Adipocyte (in vitro differentiated cells): Measurements from ENCODE around the gene PHACTR3.

Source experiments
- DNase-seq: peaks from one replicate; pipeline ENCODE4 v3.0.0-alpha.2; 2015; ENCODE audit warnings: low read depth
- H3K27me3 ChIP-seq: replicated peaks from 2 replicates; pipeline ENCODE4 v1.7.0; 2013; ENCODE audit warnings: mild to moderate bottlenecking, low read length, moderate library complexity; ENCODE audit not compliant: control insufficient read depth, insufficient read depth
- H3K36me3 ChIP-seq: 2 replicates; pipeline ENCODE4 v1.7.0; 2013; ENCODE audit warnings: low read length, mild to moderate bottlenecking, moderate library complexity; ENCODE audit not compliant: control insufficient read depth, insufficient read depth, severe bottlenecking
- H3K4me1 ChIP-seq: 2 replicates; pipeline ENCODE4 v1.7.0; 2013; ENCODE audit warnings: mild to moderate bottlenecking, low read length, moderate library complexity; ENCODE audit not compliant: control insufficient read depth, insufficient read depth
- H3K4me3 ChIP-seq: 2 replicates; pipeline ENCODE4 v1.7.0; 2013; ENCODE audit warnings: mild to moderate bottlenecking, low read length, moderate library complexity
- H3K9ac ChIP-seq: 2 replicates; pipeline ENCODE4 v1.7.0; 2013; ENCODE audit warnings: mild to moderate bottlenecking, low read length, moderate library complexity
- H3K9me3 ChIP-seq: 2 replicates; pipeline ENCODE4 v1.7.0; 2013; ENCODE audit warnings: mild to moderate bottlenecking, low read length, moderate library complexity; ENCODE audit not compliant: control insufficient read depth

The PHACTR3 gene

GRCh38 chr20:59819496-59820203, 215.3 kb downstream of the PHACTR3 start:
- peaks cover 32% of the 10 kb centered on the region for H3K27me3 ChIP-seq
- H3K4me3 ChIP-seq, result no peak overlapping the region
- H3K9me3 ChIP-seq, result no peaks in the 10 kb centered on the region
- DNase-seq, result no peak
- H3K36me3 ChIP-seq, result no peaks in the 10 kb centered on the region
- H3K9ac ChIP-seq, result no peak overlapping the region
- no peaks in the 10 kb centered on the region for H3K4me1 ChIP-seq

- no peak for DNase-seq
- Histone ChIP-seq H3K9me3 (no peaks in the 10 kb centered on the region), H3K4me3 (no peak overlapping the region), H3K4me1 (no peaks in the 10 kb centered on the region), H3K9ac (no peak overlapping the region), H3K36me3 (no peaks in the 10 kb centered on the region), H3K27me3 (peaks cover 26% of the 10 kb centered on the region)
Observed at GRCh38 chr20:59820204-59821041, 216.1 kb downstream of the PHACTR3 start.

GRCh38 chr20:59821201-59821600, 216.9 kb downstream of the PHACTR3 start:
- Histone ChIP-seq H3K9me3 (no peaks in the 10 kb centered on the region), H3K4me3 (no peak overlapping the region), H3K27me3 (peaks cover 26% of the 10 kb centered on the region), H3K9ac (no peak overlapping the region), H3K4me1 (no peaks in the 10 kb centered on the region), H3K36me3 (no peaks in the 10 kb centered on the region)
- no peak for DNase-seq

- H3K27me3 ChIP-seq, result peaks cover 30% of the 10 kb centered on the region
- no peak overlapping the region for H3K9ac ChIP-seq
- no peak overlapping the region for H3K4me3 ChIP-seq
- no peak for DNase-seq
- H3K4me1 ChIP-seq, result no peaks in the 10 kb centered on the region
- H3K9me3 ChIP-seq, result no peaks in the 10 kb centered on the region
- H3K36me3 ChIP-seq, result no peaks in the 10 kb centered on the region
Observed at GRCh38 chr20:59821788-59822187, 217.4 kb downstream of the PHACTR3 start.

GRCh38 chr20:59822291-59823029, 218.1 kb downstream of the PHACTR3 start:
- H3K9ac ChIP-seq, result no peak overlapping the region
- peaks cover 34% of the 10 kb centered on the region for H3K27me3 ChIP-seq
- H3K4me1 ChIP-seq, result no peaks in the 10 kb centered on the region
- no peak overlapping the region for H3K4me3 ChIP-seq
- no peaks in the 10 kb centered on the region for H3K9me3 ChIP-seq
- no peak for DNase-seq
- no peaks in the 10 kb centered on the region for H3K36me3 ChIP-seq

GRCh38 chr20:59823030-59823423, 218.7 kb downstream of the PHACTR3 start:
- Histone ChIP-seq H3K4me1 (no peaks in the 10 kb centered on the region), H3K9me3 (no peaks in the 10 kb centered on the region), H3K9ac (no peak overlapping the region), H3K4me3 (no peak overlapping the region), H3K27me3 (peaks cover 34% of the 10 kb centered on the region), H3K36me3 (no peaks in the 10 kb centered on the region)
- no peak for DNase-seq

GRCh38 chr20:59823491-59824259, 219.3 kb downstream of the PHACTR3 start:
- Histone ChIP-seq H3K27me3 (peaks cover 37% of the 10 kb centered on the region), H3K4me1 (no peaks in the 10 kb centered on the region), H3K9me3 (no peaks in the 10 kb centered on the region), H3K9ac (no peak overlapping the region), H3K36me3 (no peaks in the 10 kb centered on the region), H3K4me3 (no peak overlapping the region)
- DNase-seq, result no peak

GRCh38 chr20:59824711-59825562, 220.6 kb downstream of the PHACTR3 start:
- no peaks in the 10 kb centered on the region for H3K36me3 ChIP-seq
- H3K9ac ChIP-seq, result no peak overlapping the region
- DNase-seq, result no peak
- H3K9me3 ChIP-seq, result no peaks in the 10 kb centered on the region
- H3K4me3 ChIP-seq, result no peak overlapping the region
- H3K27me3 ChIP-seq, result peaks cover 47% of the 10 kb centered on the region
- no peaks in the 10 kb centered on the region for H3K4me1 ChIP-seq

GRCh38 chr20:59825563-59825920, 221.2 kb downstream of the PHACTR3 start:
- no peaks in the 10 kb centered on the region for H3K36me3 ChIP-seq
- no peaks in the 10 kb centered on the region for H3K4me1 ChIP-seq
- H3K9ac ChIP-seq, result no peak overlapping the region
- DNase-seq, result no peak
- H3K4me3 ChIP-seq, result no peak overlapping the region
- H3K9me3 ChIP-seq, result no peaks in the 10 kb centered on the region
- H3K27me3 ChIP-seq, result peaks cover 48% of the 10 kb centered on the region

- Histone ChIP-seq H3K4me1 (no peaks in the 10 kb centered on the region), H3K9ac (no peak overlapping the region), H3K27me3 (peaks cover 48% of the 10 kb centered on the region), H3K9me3 (no peaks in the 10 kb centered on the region), H3K4me3 (no peak overlapping the region), H3K36me3 (no peaks in the 10 kb centered on the region)
- DNase-seq, result no peak
Observed at GRCh38 chr20:59825944-59826759, 221.8 kb downstream of the PHACTR3 start.
